ENCODE data around the gene SMAD3. TPM values are rescaled to one million over a fixed set of nuclear protein-coding genes. Genes with fewer than 3 reads are reported as not detected.

The SMAD3 gene
- total RNA-seq, 2 donors from 2014 or later, result 30.6 to 45.4 TPM

GRCh38 chr15:67171471-67171870 lies 106.1 kb downstream of the SMAD3 start:
- H3K4me1 ChIP-seq (replicated peaks), result peaks cover 22% of the 10 kb centered on the region
- H3K27me3 ChIP-seq (replicated peaks; ENCODE audit: insufficient read depth), result no peaks in the 10 kb centered on the region
- WGBS, result 57% methylated on average over 4 of the region's 4 CpGs
- no peaks in the 10 kb centered on the region for H3K9me3 ChIP-seq
- no peak for DNase-seq (ENCODE audit: low spot score)
- TF ChIP-seq POLR2AphosphoS5 (IDR thresholded peaks at IDR 0.05), result no peak
- no peak for TF ChIP-seq POLR2A (IDR thresholded peaks at IDR 0.05)
- TF ChIP-seq CTCF (IDR thresholded peaks at IDR 0.05), result no peak
- H3K36me3 ChIP-seq, result peaks cover 0 to 3% of the 10 kb centered on the region in 2 donors
- no peak overlapping the region for H3K27ac ChIP-seq
- intact Hi-C loops (cut with DNase I), result no loop called here
- H3K4me3 ChIP-seq, result no peak overlapping the region

GRCh38 chr15:67172172-67172571 lies 106.8 kb downstream of the SMAD3 start:
- intact Hi-C loops (cut with DNase I), result no loop called here
- WGBS, result 89% methylated on average over 6 of the region's 6 CpGs
- H3K36me3 ChIP-seq, result peaks cover 0 to 3% of the 10 kb centered on the region in 2 donors
- no peaks in the 10 kb centered on the region for H3K27me3 ChIP-seq (replicated peaks; ENCODE audit: insufficient read depth)
- no peak overlapping the region for H3K27ac ChIP-seq
- no peak for TF ChIP-seq POLR2A (IDR thresholded peaks at IDR 0.05)
- TF ChIP-seq POLR2AphosphoS5 (IDR thresholded peaks at IDR 0.05), result no peak
- TF ChIP-seq CTCF (IDR thresholded peaks at IDR 0.05), result no peak
- no peaks in the 10 kb centered on the region for H3K9me3 ChIP-seq
- DNase-seq (ENCODE audit: low spot score), result no peak
- peaks cover 22% of the 10 kb centered on the region for H3K4me1 ChIP-seq (replicated peaks)
- H3K4me3 ChIP-seq, result no peak overlapping the region

GRCh38 chr15:67173005-67173404 lies 107.6 kb downstream of the SMAD3 start:
- DNase-seq (ENCODE audit: low spot score), result no peak
- WGBS, result 86% methylated on average over 8 of the region's 8 CpGs
- peaks cover 0 to 3% of the 10 kb centered on the region in 2 donors for H3K36me3 ChIP-seq

GRCh38 chr15:67173786-67174185 lies 108.4 kb downstream of the SMAD3 start:
- intact Hi-C loops (cut with DNase I), result no loop called here
- Histone ChIP-seq H3K36me3 (no peaks in the 10 kb centered on the region), H3K4me3 (no peak overlapping the region), H3K4me1 (replicated peaks) (peaks cover 22% of the 10 kb centered on the region), H3K9me3 (no peaks in the 10 kb centered on the region), H3K27ac (no peak overlapping the region), H3K27me3 (replicated peaks; ENCODE audit: insufficient read depth) (no peaks in the 10 kb centered on the region)
- TF ChIP-seq POLR2A (IDR thresholded peaks at IDR 0.05), result no peak
- TF ChIP-seq POLR2AphosphoS5 (IDR thresholded peaks at IDR 0.05), result no peak
- no peak for TF ChIP-seq CTCF (IDR thresholded peaks at IDR 0.05)
- WGBS, result 96% methylated on average over 8 of the region's 8 CpGs
- DNase-seq (ENCODE audit: low spot score), result no peak

More at GRCh38 chr15:67173005-67173404, 107.6 kb downstream of the SMAD3 start:
- no peak for TF ChIP-seq POLR2A (IDR thresholded peaks at IDR 0.05)
- TF ChIP-seq POLR2AphosphoS5 (IDR thresholded peaks at IDR 0.05), result no peak
- no peak for TF ChIP-seq CTCF (IDR thresholded peaks at IDR 0.05)
- no peak overlapping the region for H3K4me3 ChIP-seq
- peaks cover 22% of the 10 kb centered on the region for H3K4me1 ChIP-seq (replicated peaks)
- H3K9me3 ChIP-seq, result no peaks in the 10 kb centered on the region
- no peak overlapping the region for H3K27ac ChIP-seq
- intact Hi-C loops (cut with DNase I), result no loop called here
- no peaks in the 10 kb centered on the region for H3K27me3 ChIP-seq (replicated peaks; ENCODE audit: insufficient read depth)

- Histone ChIP-seq H3K4me1 (replicated peaks) (peaks cover 22% of the 10 kb centered on the region), H3K27me3 (replicated peaks; ENCODE audit: insufficient read depth) (no peaks in the 10 kb centered on the region), H3K9me3 (no peaks in the 10 kb centered on the region), H3K36me3 (no peaks in the 10 kb centered on the region), H3K4me3 (no peak overlapping the region), H3K27ac (no peak overlapping the region)
- intact Hi-C loops (cut with DNase I), result no loop called here
- WGBS, result 96% methylated on average over 3 of the region's 3 CpGs
- TF ChIP-seq POLR2A (IDR thresholded peaks at IDR 0.05), result no peak
- no peak for TF ChIP-seq POLR2AphosphoS5 (IDR thresholded peaks at IDR 0.05)
- TF ChIP-seq CTCF (IDR thresholded peaks at IDR 0.05), result no peak
- no peak for DNase-seq (ENCODE audit: low spot score)
These were observed 109.0 kb downstream of the SMAD3 start for GRCh38 chr15:67174446-67174845.

Data from prostate gland (tissue), 2 donors.